GM18951 (cell line): ENCODE results near the gene ARHGEF7.

Source experiments
- POLR2A ChIP-seq: IDR thresholded peaks from 4 replicates; pipeline ENCODE4 v1.6.1; 2011; ENCODE audit warnings: mild to moderate bottlenecking; ENCODE audit not compliant: insufficient read length, insufficient read depth; ENCODE audit errors: extremely low read depth
- in situ Hi-C: fragments of 300-500 bp; cut with MboI; formaldehyde crosslinking; loops from one replicate; pipeline ENCODE4 v1.12.0; 2022; ENCODE audit warnings: low sequenced_read_pairs, mixed read lengths, inconsistent platforms; ENCODE audit not compliant: unreplicated experiment

The ARHGEF7 gene

DNA sequence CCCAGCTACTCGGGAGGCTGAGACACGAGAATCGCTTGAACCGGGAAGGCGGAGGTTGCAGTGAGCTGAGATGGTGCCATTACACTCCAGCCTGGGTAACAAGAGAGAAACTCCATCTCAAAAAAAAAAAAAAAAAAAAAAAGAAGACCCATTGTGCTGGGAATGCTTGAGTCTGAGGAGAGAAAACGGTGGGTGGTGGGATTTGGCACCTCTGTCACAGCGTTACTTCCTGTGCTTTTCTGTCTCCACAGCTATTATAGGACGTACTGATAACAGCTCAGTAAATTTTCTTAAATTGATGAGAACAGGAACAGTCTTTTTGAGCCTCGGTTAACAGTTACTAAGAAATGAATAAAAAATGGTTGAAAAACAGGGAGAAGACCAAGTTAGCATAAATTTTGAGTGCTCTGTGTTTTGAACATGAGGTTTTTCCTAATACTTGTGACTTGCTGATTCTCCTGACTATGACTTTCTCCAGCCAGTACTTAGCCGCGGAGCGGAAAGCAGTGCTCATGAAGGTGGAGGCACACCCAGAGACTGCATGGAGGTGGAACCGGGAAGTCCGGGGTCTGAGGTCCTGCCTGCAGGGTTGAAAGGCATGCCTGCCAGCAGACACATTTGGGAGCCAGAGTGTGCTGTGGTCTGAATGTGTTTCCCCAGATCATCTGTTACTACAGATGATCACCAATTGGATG lies 150.0 kb downstream of the ARHGEF7 start:
- in situ Hi-C loops, result no loop called here
- no peak for TF ChIP-seq POLR2A

- in situ Hi-C loops, result no loop called here
- TF ChIP-seq POLR2A, result no peak
These were observed 150.6 kb downstream of the ARHGEF7 start for GRCh38 chr13:111265701-111266035.

- TF ChIP-seq POLR2A, result no peak
- in situ Hi-C loops, result no loop called here
These were observed 152.1 kb downstream of the ARHGEF7 start for GRCh38 chr13:111267205-111267604.

- no peak for TF ChIP-seq POLR2A
- in situ Hi-C loops, result no loop called here
These were observed 152.7 kb downstream of the ARHGEF7 start for GRCh38 chr13:111267784-111268183.

DNA sequence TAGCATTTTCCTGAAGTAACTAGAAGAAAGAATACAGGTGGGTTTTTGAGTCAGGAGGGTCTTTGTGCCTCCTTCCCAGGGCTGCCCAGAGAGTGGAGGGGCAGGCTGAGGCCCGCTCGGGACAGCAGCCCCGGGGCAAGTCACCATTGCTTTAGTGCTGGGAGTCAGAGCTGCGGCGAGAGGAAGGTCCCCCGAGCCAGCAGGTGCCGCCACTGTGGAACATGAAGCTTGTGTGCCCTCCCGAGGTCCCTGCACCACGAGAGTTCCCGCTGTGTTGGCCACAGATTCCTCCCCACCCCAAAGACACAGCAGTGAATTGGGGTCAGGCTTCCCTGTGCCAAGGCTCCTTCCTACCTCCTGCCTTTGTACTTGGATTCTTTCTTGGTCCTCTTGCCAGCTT lies 154.4 kb downstream of the ARHGEF7 start:
- in situ Hi-C loops, result no loop called here
- TF ChIP-seq POLR2A, result no peak

DNA sequence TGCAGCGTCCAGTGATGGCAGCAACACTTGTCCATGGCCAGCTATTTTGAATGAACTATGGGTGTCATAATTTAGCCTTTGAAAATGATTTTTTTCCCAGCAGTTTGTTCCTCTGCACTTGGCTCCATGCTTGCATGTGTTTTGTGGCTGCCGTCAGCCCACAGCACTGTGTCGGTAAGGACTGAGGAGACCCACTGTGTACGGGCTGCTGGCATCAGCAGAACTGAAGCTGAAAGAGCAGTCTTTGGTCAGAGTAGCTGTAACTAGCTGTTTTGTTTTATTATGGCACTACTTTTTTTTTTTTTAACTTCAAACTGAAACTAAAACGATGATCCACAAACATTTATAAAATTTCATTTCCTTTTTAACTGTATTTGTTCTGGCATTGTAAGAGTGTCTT lies 155.0 kb downstream of the ARHGEF7 start:
- TF ChIP-seq POLR2A, result no peak
- in situ Hi-C loops, result no loop called here

DNA sequence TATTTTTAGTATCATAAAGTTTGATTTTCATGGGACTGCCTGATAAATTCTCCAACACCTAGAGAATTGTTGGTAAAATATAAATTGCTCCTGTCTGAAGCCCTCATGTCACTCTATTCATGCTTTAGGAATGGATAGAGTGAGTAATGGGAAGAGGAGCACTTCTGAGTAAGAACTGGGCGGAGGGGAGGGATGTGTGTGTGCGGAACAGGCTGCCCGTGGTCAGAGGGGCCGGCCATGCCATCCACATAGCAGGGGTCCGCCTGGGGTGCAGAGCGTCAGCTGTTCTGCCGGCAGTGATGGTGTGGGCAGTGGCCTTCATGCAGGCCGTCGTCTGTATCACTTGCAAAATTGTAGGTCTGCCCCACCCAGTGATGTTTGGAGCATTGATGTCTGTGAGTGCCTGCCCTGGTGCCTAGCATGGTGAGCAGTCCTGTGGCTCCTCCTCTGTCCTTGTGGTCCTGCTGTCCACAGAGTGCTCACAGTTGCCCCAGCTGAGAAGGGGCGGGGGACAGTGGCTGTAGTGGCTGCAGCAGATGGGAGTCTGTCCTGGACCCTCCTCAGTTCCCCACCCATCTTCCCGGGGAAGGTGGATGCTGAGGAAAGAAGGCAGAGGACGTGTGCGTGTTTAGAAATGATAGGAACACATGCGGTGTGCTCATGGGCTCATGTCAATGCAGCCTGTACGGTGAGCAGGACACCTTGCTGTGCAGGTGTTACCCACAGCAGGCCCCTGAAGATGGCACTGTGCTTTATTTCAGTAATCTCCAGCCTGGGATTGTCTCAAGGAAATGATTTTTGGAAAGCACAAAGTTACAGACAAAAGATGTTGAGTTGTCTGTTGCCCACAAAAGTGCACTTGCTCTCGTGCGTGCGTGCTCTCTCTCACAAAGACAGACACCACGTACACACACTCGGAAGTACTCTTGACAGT lies 155.9 kb downstream of the ARHGEF7 start:
- in situ Hi-C loops, result no loop called here
- no peak for TF ChIP-seq POLR2A

DNA sequence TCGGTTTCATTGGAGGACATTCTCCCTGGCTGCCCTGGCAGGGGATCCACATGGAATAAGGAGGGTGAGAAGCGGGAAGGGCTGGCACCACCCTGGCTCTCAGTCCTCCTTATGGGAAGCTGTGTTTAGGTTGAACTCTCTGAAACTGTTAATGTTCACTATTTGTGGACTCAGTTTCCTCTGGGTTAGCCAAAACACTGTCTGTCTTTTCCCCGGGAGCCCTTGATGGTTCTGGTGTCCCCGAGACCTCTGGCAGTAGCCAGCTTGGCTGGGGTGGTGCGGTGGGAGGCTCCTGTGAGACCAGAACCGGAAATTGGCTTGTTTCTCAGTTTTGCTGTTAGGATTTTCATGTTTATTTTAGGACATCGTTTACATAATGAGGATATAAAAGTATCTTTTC lies 157.0 kb downstream of the ARHGEF7 start:
- no peak for TF ChIP-seq POLR2A
- in situ Hi-C loops, result no loop called here

DNA sequence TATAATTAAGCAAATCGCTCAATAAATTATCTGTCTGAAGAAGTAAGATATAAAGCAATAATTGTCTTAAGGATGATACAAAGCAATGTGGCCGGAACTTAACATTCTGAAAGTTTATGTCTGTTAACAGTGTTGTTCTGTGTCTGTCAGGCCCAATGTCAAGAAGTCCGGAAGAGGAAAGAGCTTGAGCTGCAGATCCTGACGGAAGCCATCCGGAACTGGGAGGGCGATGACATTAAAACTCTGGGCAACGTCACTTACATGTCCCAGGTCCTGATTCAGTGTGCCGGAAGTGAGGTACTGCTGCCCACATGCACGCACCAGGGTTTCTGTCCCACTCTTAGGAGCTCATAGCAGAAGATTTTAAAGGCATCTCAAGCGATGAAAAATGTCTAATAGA lies 160.3 kb downstream of the ARHGEF7 start:
- in situ Hi-C loops, result no loop called here
- TF ChIP-seq POLR2A, result no peak

DNA sequence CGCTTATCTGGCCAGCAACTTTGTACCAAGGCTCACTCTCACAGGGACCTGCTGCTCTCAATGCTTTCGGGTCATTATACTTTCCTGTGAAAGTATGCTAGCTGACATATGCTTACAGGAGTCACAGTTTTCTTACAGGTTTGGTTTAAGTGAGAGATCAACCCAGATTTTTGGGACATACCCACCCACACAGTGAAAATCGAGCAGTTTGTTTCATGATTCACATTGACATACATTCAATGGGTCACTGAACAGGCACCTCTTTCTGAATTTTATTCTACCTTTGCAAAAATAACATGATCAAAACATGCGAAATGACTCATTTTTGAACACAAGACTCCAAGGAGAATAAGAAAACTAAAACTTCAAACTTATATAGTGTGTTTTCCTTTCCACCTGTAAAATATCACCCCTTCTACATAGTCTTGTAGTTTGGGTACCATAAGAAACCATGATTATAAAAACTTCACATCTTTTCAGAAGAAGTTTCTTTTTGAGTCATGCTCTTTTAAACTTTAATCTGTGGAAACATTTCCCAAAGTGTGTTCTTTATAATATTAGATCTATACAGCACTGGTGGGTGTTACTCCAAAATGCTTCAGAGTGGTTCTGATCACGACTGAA lies 161.0 kb downstream of the ARHGEF7 start:
- in situ Hi-C loops, result no loop called here
- no peak for TF ChIP-seq POLR2A

DNA sequence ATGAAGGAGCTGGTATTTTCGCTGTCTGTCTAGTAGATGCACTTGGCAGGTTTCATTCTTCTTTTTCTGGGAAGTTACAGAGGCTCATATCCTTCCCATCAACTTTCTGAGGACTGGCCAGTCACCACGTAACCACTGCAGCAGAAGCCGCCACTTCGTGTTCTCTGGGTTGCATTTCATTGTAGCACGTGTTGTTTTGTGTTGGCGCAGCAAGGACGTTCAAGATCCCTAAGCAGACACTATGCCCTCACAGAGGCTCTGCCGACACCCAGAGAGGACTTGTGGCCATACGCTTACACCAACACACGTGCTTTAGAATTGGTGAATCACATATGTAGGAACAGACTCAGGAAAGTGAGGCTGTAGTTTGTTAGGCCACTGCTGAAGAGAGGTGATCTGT lies 163.1 kb downstream of the ARHGEF7 start:
- TF ChIP-seq POLR2A, result no peak
- in situ Hi-C loops, result no loop called here

- in situ Hi-C loops, result no loop called here
- no peak for TF ChIP-seq POLR2A
These were observed 163.9 kb downstream of the ARHGEF7 start for GRCh38 chr13:111278743-111279652.

DNA sequence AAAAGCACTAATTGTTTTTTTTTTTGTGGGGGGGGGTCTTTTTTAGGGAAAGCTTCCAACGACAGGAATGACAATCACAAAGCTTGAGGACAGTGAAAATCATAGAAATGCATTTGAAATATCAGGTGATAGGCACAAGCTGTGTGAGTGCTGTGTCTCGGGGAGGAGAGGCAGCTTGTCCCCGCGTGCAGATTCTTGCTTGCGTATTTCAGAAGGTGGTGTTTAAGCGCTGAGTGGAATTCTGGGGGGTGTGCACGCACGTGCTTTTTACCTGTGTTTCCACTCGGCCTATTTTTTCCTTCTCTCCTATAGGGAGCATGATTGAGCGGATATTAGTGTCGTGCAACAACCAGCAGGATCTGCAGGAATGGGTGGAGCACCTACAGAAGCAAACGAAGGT lies 165.1 kb downstream of the ARHGEF7 start:
- TF ChIP-seq POLR2A, result no peak
- in situ Hi-C loops, result no loop called here
